GM19455 (cell line): ENCODE measurements around the gene OR6X1.
A peak's percentile ranks its signal among the peaks of the same experiment; 100 is the strongest.
"Not testable (repeated sequence)": the region's sequence is repeated elsewhere in the genome, so short reads cannot be mapped to it uniquely, and the experiment has no call there.

Source experiments
- ATAC-seq: cut with Tn5 transposase; IDR thresholded peaks from one replicate; pipeline ENCODE4 v1.9.1; 2021; ENCODE audit not compliant: unreplicated experiment

Gene OR6X1

DNA sequence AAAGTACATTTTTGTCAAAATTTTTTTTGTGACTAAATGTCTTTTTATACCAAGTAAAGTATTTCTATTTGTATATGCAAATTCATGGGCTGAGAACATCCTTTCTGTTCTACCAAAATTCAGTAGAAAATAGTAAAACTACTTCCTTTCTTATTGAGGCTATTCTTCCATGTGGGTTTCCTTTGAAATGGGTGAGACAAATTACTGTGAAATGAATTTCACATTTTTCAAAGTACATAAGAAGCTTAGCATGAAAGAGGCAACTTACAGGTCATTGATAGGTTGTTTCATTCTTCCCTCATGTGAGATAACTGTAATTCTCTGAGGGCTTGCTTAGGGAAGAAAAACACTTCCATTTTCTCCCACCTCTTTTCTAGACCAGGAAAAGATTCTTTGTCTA, 1.0 kb upstream of the OR6X1 start:
- no peak for ATAC-seq

- ATAC-seq: no peak
Observed at GRCh38 chr11:123753110-123753509, 1.2 kb downstream of the OR6X1 start.

- ATAC-seq: no peak
Observed at GRCh38 chr11:123751781-123752180, 2.5 kb downstream of the OR6X1 start.

- not testable (repeated sequence) for ATAC-seq
Observed at GRCh38 chr11:123748349-123748748, 6.0 kb downstream of the OR6X1 start.

- no peak for ATAC-seq
Observed at GRCh38 chr11:123745764-123746451, 8.4 kb downstream of the OR6X1 start.

- ATAC-seq: no peak
Observed at GRCh38 chr11:123742724-123743120, 11.6 kb downstream of the OR6X1 start.

DNA sequence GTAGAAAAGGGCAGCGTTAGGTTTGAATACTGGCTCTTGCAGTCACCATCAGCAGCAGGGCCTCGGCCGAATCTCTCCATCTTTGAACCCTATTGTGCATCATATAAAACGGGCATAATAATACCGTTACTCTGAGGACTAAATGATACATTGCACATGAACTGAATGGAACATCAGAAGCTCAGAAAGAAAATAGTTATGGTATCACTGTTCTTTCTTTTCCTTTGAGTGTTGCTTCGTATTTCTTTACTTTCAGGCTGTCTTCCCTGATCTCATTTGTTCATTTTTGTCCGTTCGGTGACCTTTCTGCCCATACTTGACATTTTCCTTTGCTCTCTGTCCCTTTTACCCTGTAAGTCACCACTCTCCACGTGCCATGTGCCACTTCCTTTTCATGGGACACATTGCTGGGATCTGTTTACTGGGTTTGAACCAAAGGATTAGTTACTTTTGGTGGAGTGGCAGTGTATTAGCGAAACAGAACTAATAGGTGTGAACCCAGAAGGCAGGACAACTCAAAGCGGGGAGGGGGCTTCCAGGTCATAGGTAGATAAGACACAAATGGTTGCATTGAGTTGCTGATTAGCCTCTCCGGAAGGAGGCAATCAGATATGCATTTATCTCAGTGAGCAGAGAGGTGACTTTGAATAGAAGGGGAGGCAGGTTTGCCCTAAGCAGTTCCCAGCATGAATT, 12.1 kb downstream of the OR6X1 start:
- ATAC-seq: no peak

DNA sequence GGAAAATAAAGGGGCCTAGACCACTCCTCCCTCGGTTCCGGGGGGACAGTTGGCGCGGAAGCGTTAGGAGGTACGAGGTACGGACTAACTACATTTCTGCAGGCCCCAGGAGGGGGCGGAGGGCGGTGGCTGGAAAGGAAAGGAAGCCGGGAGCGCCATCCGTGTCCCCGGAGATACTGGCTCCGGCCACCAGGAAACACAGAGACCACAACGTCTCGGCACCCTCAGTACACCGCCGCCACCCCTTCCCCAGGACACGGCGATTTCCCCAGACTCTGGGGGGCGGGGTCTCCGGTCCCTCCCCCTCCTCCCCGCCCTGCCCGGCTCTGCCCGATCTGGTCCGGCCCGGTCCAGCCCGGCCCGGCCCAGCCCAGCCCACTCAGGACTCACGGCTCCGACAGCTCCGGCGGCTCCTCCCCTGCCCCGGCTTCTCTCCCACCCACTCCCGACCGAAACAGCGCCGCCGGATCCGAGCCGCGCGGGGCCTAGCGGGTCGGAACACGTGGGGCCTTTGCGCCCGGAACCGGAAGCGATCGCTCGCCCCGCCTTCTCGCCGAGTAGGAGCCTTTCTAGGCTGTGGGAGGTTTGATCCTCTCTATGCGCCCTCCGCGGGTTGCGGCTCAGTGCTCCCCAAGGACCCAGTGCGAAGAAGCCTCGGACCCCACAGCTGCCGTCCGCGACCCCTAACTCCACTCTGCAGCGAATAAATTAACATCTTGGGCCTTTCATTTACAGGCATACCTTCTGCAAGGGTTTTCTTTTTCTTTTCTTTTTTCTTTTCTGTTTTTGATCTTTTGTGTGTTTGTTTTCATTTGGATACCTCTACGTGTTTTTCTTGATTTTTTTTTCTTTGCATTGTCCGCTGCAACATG, 12.9 kb downstream of the OR6X1 start, which contains the start of gene ZNF202:
TSS of gene ZNF202 (minus strand) at position 502 of the 872 bp plus-strand sequence. CDS start 10,772 bp downstream, outside the sequence.
- ATAC-seq: peak; percentile 99

DNA sequence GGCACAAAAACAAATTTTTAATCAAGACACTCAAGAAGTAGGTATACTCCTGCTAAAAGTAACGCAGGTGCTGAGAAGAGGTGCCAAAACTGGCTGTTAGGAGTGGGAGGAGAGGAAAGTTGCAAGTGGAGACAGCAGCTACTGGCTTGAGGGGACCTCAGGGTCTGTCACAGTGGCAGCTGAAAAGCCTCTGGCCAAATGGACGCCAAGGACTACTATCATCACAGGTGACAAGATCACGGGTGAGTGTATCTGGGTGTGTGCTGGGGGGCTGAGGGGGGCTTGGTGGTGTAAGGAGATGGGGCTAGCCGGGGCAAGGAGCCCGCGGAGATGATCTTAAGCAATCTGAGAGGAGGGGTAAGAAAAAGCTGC, 13.5 kb downstream of the OR6X1 start:
- ATAC-seq: peak; percentile 0

DNA sequence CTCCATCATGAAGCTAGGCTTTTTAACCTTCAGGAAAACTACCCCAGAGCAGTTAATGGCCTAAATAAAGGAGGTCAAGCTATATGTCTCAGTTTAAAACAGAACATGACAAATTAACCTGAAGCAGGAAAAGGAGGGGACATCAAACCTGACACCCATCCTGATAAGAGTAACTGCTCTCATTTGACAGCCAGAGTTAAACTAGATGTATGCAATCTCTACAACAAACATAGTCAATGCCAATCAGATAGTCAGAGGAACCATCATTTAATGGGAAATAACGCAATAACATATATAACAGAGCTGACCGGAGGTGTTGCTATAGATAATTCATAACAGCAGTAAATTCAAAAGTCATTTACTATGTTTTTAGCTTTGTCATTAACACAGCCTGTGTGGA, 15.9 kb downstream of the OR6X1 start:
- no peak for ATAC-seq

DNA sequence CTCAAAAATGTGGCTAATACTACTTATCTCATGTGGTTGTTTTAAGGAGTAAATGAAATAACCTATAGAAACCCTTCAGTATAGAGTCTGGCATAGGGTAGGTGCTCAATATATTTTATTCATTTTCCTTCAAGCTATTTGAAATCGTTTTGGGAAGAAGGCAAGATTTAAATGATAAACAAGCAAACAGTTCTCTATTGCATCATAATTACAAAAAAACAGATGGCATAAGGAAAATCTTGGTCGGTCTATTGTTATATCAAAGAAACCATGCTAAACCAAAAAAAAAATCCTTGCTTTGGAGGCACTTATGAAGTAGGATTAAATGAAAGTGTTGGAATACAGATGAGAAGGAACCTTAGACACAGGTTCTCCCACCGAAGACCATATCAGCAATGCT, 17.5 kb downstream of the OR6X1 start:
- ATAC-seq: no peak

DNA sequence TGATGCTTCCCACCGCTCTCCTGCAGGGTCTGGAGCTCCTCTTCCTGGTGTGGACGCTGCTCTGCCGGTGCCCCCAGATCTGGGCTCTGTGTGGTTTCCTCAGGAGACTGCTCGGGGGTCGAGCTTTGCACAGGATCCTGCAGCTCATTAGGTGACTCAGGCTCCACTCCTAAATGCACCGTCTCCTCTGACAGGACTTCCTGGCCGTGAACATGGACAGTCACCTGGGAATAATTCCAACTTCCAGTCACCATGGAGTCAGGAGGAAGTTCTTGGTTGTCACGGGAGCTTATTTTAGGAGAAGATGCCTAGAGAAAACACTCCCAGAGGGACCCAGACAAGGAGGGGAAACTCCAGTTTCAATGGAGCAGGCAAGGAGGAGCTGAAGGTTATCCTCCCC, 24.7 kb downstream of the OR6X1 start:
- no peak for ATAC-seq

GRCh38 chr11:123725995-123726655, 28.2 kb downstream of the OR6X1 start:
- ATAC-seq: no peak

GRCh38 chr11:123719452-123719851, 34.9 kb downstream of the OR6X1 start:
- no peak for ATAC-seq

- ATAC-seq: no peak
Observed at GRCh38 chr11:123718469-123718868, 35.8 kb downstream of the OR6X1 start.

DNA sequence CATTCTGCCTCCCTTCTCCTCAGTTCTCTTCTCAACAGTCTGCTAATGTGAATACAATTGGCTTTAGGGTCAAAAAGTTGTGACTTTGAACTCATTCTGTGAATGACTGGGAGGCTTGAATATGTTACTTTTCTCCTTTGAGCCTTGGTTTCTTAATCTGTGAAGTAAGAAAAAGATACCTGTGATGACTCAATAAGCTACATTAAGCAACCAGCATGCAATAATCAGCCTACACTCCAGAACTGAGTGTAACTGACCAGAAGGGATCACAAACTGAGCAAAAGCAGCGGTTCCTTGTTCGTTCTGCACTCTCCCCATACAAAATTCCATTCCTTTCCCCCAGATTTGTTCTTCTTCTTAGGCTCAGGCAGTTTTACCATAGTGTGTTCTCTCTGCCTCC, 36.3 kb downstream of the OR6X1 start:
- no peak for ATAC-seq

GRCh38 chr11:123712627-123713026, 41.7 kb downstream of the OR6X1 start:
- not testable (repeated sequence) for ATAC-seq

DNA sequence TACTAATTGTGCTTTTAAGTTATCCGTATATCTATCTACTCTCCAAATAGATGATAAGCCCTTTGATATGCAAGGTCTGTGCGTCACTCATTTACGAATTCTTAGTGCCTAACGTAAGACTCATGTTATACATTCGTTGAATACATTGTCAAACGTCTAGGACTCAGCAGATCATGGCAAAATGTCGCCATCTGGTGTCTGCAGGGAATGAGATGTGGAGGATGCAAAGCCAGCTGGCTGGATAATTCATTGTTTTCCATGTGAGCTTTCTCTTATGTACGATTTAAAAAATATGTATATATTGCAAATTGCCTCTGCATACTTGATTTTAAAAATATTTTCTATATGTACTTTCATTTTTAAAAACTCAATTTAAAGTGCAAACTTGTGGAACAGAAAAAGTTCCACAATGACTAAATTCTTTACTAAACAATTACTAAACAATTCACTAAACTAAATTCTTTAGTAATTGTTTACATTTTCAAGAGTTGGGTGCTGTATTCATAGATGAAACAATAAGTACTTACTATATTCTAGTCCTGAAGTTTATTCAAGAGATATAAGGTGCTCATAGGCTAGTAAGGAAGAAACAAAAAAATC, 46.6 kb downstream of the OR6X1 start:
- no peak for ATAC-seq

DNA sequence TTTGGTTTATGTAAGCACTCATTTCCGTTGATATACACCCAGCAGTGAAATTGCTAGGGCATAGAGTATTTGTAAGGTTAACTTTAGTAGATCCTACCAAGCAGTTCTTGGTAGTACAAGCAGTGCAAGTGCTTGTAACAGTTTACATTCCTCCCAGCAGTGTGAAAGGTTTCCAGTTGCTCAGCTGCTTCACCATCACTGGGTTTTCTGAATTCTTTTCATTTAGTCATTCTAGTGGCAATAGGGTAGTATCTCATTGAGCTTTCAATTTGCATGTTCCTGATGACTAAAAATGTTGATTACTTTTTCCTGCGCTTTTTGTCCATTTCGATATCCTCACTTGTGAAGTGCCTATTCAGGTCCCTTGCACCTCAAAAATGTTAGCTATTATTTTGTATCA, 47.1 kb downstream of the OR6X1 start:
- ATAC-seq: no peak

DNA sequence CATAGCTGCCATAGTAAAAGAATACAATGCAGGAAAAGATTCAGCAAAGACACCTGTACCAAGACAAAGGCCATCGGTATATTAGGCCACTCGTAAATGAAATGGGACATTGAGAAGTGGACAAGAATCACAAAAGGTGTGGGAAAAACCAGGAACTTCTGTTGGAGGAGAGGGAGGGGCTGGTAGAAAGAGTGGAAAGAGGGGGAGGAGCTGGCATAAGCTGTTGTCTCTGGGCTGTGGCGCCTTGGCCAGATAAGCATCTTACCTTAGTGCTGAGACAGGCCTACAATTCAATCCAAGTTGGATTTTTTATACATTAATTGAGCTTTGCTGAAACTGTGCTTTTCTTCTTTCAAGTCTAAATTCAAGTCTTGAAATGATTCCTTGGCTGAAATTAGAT, 50.0 kb downstream of the OR6X1 start:
- ATAC-seq: no peak
